ENCODE data around the gene PITX1.

- TF ChIP-seq, protein P1, sequence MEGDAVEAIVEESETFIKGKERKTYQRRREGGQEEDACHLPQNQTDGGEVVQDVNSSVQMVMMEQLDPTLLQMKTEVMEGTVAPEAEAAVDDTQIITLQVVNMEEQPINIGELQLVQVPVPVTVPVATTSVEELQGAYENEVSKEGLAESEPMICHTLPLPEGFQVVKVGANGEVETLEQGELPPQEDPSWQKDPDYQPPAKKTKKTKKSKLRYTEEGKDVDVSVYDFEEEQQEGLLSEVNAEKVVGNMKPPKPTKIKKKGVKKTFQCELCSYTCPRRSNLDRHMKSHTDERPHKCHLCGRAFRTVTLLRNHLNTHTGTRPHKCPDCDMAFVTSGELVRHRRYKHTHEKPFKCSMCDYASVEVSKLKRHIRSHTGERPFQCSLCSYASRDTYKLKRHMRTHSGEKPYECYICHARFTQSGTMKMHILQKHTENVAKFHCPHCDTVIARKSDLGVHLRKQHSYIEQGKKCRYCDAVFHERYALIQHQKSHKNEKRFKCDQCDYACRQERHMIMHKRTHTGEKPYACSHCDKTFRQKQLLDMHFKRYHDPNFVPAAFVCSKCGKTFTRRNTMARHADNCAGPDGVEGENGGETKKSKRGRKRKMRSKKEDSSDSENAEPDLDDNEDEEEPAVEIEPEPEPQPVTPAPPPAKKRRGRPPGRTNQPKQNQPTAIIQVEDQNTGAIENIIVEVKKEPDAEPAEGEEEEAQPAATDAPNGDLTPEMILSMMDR (conservative IDR thresholded peaks at IDR 0.05) = no peak
- TF ChIP-seq ZFX (IDR thresholded peaks at IDR 0.05) = no peak
Observed at GRCh38 chr5:135012951-135013391, 21.1 kb downstream of the PITX1 start.
